ENCODE measurements around the gene FHOD3.

FHOD3 gene

GRCh38 chr18:36630917-36631316, 333.4 kb downstream of the FHOD3 start:
- no peak for DNase-seq (ENCODE audit: low read depth)

GRCh38 chr18:36633961-36634412, 336.5 kb downstream of the FHOD3 start:
- DNase-seq (ENCODE audit: low read depth), result no peak

- DNase-seq (ENCODE audit: low read depth), result no peak
Measured at GRCh38 chr18:36634573-36635216, 337.2 kb downstream of the FHOD3 start.

- DNase-seq (ENCODE audit: low read depth), result no peak
Measured at GRCh38 chr18:36635414-36636096, 338.0 kb downstream of the FHOD3 start.

GRCh38 chr18:36636237-36636817, 338.8 kb downstream of the FHOD3 start:
- DNase-seq (ENCODE audit: low read depth), result no peak

GRCh38 chr18:36638224-36638623, 340.7 kb downstream of the FHOD3 start:
- no peak for DNase-seq (ENCODE audit: low read depth)

GRCh38 chr18:36640021-36640952, 342.8 kb downstream of the FHOD3 start:
- DNase-seq (ENCODE audit: low read depth), result no peak

- no peak for DNase-seq (ENCODE audit: low read depth)
Measured at GRCh38 chr18:36643061-36643460, 345.5 kb downstream of the FHOD3 start.

- no peak for DNase-seq (ENCODE audit: low read depth)
Measured at GRCh38 chr18:36648803-36649202, 351.3 kb downstream of the FHOD3 start.

- no peak for DNase-seq (ENCODE audit: low read depth)
Measured at GRCh38 chr18:36649205-36649604, 351.7 kb downstream of the FHOD3 start.

- DNase-seq (ENCODE audit: low read depth), result no peak
Measured at GRCh38 chr18:36650266-36650665, 352.8 kb downstream of the FHOD3 start.

GRCh38 chr18:36650906-36651305, 353.4 kb downstream of the FHOD3 start:
- no peak for DNase-seq (ENCODE audit: low read depth)

- no peak for DNase-seq (ENCODE audit: low read depth)
Measured at GRCh38 chr18:36652503-36652902, 355.0 kb downstream of the FHOD3 start.

GRCh38 chr18:36653141-36653869, 355.8 kb downstream of the FHOD3 start:
- DNase-seq (ENCODE audit: low read depth), result no peak

GRCh38 chr18:36653870-36654269, 356.4 kb downstream of the FHOD3 start:
- DNase-seq (ENCODE audit: low read depth), result no peak

- no peak for DNase-seq (ENCODE audit: low read depth)
Measured at GRCh38 chr18:36655074-36655473, 357.6 kb downstream of the FHOD3 start.

GRCh38 chr18:36655930-36656329, 358.4 kb downstream of the FHOD3 start:
- no peak for DNase-seq (ENCODE audit: low read depth)

- DNase-seq (ENCODE audit: low read depth), result no peak
Measured at GRCh38 chr18:36658611-36659010, 361.1 kb downstream of the FHOD3 start.

GRCh38 chr18:36660311-36660710, 362.8 kb downstream of the FHOD3 start:
- DNase-seq (ENCODE audit: low read depth), result no peak

GRCh38 chr18:36661999-36662398, 364.5 kb downstream of the FHOD3 start:
- DNase-seq (ENCODE audit: low read depth), result no peak

GRCh38 chr18:36663312-36663711, 365.8 kb downstream of the FHOD3 start:
- no peak for DNase-seq (ENCODE audit: low read depth)

- no peak for DNase-seq (ENCODE audit: low read depth)
Measured at GRCh38 chr18:36665952-36666351, 368.4 kb downstream of the FHOD3 start.
